Jurkat, Clone E6-1 (cell line): ENCODE results near the gene SLC35F2.
"Not testable (repeated sequence)": the region's sequence is repeated elsewhere in the genome, so short reads cannot be mapped to it uniquely, and the experiment has no call there.

ENCODE experiments used
- DNase-seq: peaks from one replicate; pipeline ENCODE4 v3.0.0-alpha.2; 2011; ENCODE audit warnings: low read depth, low spot score
- H3K4me3 ChIP-seq: 2 replicates; pipeline ENCODE4 v1.5.1; 2011; ENCODE audit warnings: mild to moderate bottlenecking, low read length, control low read depth, moderate library complexity

Gene SLC35F2

GRCh38 chr11:107847184-107847583 is 11.4 kb downstream of the SLC35F2 start:
- no peak for DNase-seq

GRCh38 chr11:107844041-107844440 is 14.5 kb downstream of the SLC35F2 start:
- no peak overlapping the region for H3K4me3 ChIP-seq
- no peak for DNase-seq

More at GRCh38 chr11:107847184-107847583, 11.4 kb downstream of the SLC35F2 start:
- H3K4me3 ChIP-seq = no peak overlapping the region

GRCh38 chr11:107842412-107843100 is 16.0 kb downstream of the SLC35F2 start:
- H3K4me3 ChIP-seq = no peak overlapping the region
- no peak for DNase-seq

GRCh38 chr11:107840129-107840484 is 18.5 kb downstream of the SLC35F2 start:
- peak overlapping the region; percentile 17; the same call in 1 of the 2 replicates for H3K4me3 ChIP-seq
- no peak for DNase-seq

- DNase-seq = no peak
- no peak overlapping the region for H3K4me3 ChIP-seq
These were observed 21.7 kb downstream of the SLC35F2 start for GRCh38 chr11:107836851-107837250.

GRCh38 chr11:107834995-107835394 is 23.6 kb downstream of the SLC35F2 start:
- no peak for DNase-seq
- H3K4me3 ChIP-seq = no peak overlapping the region

GRCh38 chr11:107833926-107834325 is 24.7 kb downstream of the SLC35F2 start:
- not testable (repeated sequence) for H3K4me3 ChIP-seq, DNase-seq

GRCh38 chr11:107830915-107831540 is 27.6 kb downstream of the SLC35F2 start:
- H3K4me3 ChIP-seq = no peak overlapping the region
- DNase-seq = no peak

- H3K4me3 ChIP-seq = no peak overlapping the region
- DNase-seq = no peak
These were observed 31.5 kb downstream of the SLC35F2 start for GRCh38 chr11:107827041-107827440.

- DNase-seq = no peak
- H3K4me3 ChIP-seq = no peak overlapping the region
These were observed 32.7 kb downstream of the SLC35F2 start for GRCh38 chr11:107825875-107826274.

GRCh38 chr11:107824668-107825369 is 33.8 kb downstream of the SLC35F2 start:
- DNase-seq = no peak
- H3K4me3 ChIP-seq = no peak overlapping the region

- DNase-seq = no peak
- H3K4me3 ChIP-seq = no peak overlapping the region
These were observed 37.2 kb downstream of the SLC35F2 start for GRCh38 chr11:107821199-107821927.

- DNase-seq = no peak
- H3K4me3 ChIP-seq = no peak overlapping the region
These were observed 39.1 kb downstream of the SLC35F2 start for GRCh38 chr11:107819361-107820014.

GRCh38 chr11:107818491-107818890 is 40.1 kb downstream of the SLC35F2 start:
- H3K4me3 ChIP-seq = no peak overlapping the region
- no peak for DNase-seq

GRCh38 chr11:107816028-107816427 is 42.6 kb downstream of the SLC35F2 start:
- DNase-seq = no peak
- H3K4me3 ChIP-seq = no peak overlapping the region

- H3K4me3 ChIP-seq = no peak overlapping the region
- no peak for DNase-seq
These were observed 47.7 kb downstream of the SLC35F2 start for GRCh38 chr11:107810875-107811274.

- no peak overlapping the region for H3K4me3 ChIP-seq
- DNase-seq = no peak
These were observed 50.1 kb downstream of the SLC35F2 start for GRCh38 chr11:107808521-107808920.

GRCh38 chr11:107804971-107805370 is 53.6 kb downstream of the SLC35F2 start:
- no peak for DNase-seq
- no peak overlapping the region for H3K4me3 ChIP-seq

GRCh38 chr11:107804211-107804610 is 54.4 kb downstream of the SLC35F2 start:
- DNase-seq = no peak
- H3K4me3 ChIP-seq = no peak overlapping the region
